Mammary epithelial cell (primary cell): Measurements from ENCODE around the gene DNAAF5.

Source experiments
- CTCF ChIP-seq, 2 donors: IDR thresholded peaks in 1 of 2; conservative IDR thresholded peaks in 1 of 2; 2 replicates each; pipeline ENCODE4 v1.5.1; 2011 to 2012; ENCODE audit warnings: inconsistent platforms in 2 of 2, low read length in 2 of 2, mild to moderate bottlenecking in 2 of 2, control low read depth in 1 of 2, low read depth in 1 of 2; ENCODE audit not compliant: insufficient read depth in 1 of 2; ENCODE audit errors: extremely low read depth in 1 of 2
- EZH2 ChIP-seq: IDR thresholded peaks from 2 replicates; pipeline ENCODE4 v1.6.1; 2012; ENCODE audit warnings: low read length, inconsistent platforms, borderline replicate concordance

GRCh38 chr7:761631-762030 lies 35.1 kb downstream of the DNAAF5 start:
- TF ChIP-seq CTCF (conservative IDR thresholded peaks at IDR 0.05 in 1 of 2, IDR thresholded peaks at IDR 0.05 in 1 of 2; ENCODE audit: extremely low read depth in 1 of 2, insufficient read depth in 1 of 2, low read depth in 1 of 2, low read length in 2 of 2) (no peak), EZH2 (no peak)
